Psoas muscle (tissue), 8 donors: ENCODE results near the gene LAIR2. TPM values are rescaled to one million over a fixed set of nuclear protein-coding genes. Genes with fewer than 3 reads are reported as not detected.

Experiments used
- ATAC-seq, 4 donors: fragments of 200-7000 bp; cut with Tn5 transposase; one replicate each; pipeline ENCODE4 v1.9.1; 2020; ENCODE audit warnings: moderate library complexity in 3 of 4, mild to moderate bottlenecking in 2 of 4
- DNase-seq, 2 donors: peaks; one replicate each; pipeline ENCODE4 v3.0.0-alpha.2; 2020
- H3K27ac ChIP-seq: fragments of 200-600 bp; one replicate; pipeline ENCODE4 v1.8.0; 2022
- H3K27me3 ChIP-seq, 3 donors: fragments of 200-600 bp in 1 of 3; one replicate each; pipeline versions ENCODE4 v1.6.1 to v1.8.0; 2013 to 2022; ENCODE audit warnings: low read length in 2 of 3, mild to moderate bottlenecking in 2 of 3, moderate library complexity in 1 of 3; ENCODE audit not compliant: insufficient read depth in 3 of 3
- H3K36me3 ChIP-seq, 2 donors: fragments of 200-600 bp in 1 of 2; one replicate each; pipeline versions ENCODE4 v1.6.1 to v1.8.0; 2013 to 2022; ENCODE audit warnings: low read depth in 1 of 2, mild to moderate bottlenecking in 1 of 2, moderate library complexity in 1 of 2; ENCODE audit not compliant: insufficient read depth in 1 of 2
- H3K4me1 ChIP-seq: fragments of 200-600 bp; one replicate; pipeline ENCODE4 v1.8.0; 2022
- H3K4me3 ChIP-seq: fragments of 200-600 bp; one replicate; pipeline ENCODE4 v1.8.0; 2022; ENCODE audit warnings: mild to moderate bottlenecking
- H3K9me3 ChIP-seq: fragments of 200-600 bp; one replicate; pipeline ENCODE4 v1.8.0; 2022
- WGBS, 3 donors: extraction: QIAGEN DNeasy Blood & Tissue Kit; methylation state at CpG; one replicate each; pipeline versions ENCODE4 v1.1.6 to v1.1.7; 2013; 5-methylcytosine and 5-hydroxymethylcytosine counted together
- intact Hi-C, 2 donors: fragments of 100-400 bp; cut with DNase I; formaldehyde crosslinking; loops; one replicate each; pipeline versions ENCODE4 v1.11.0 to v1.14.2; 2022
- polyA plus RNA-seq, 3 donors: library from polyadenylated mRNA; stranded (reverse); fragments of 200-250 nt; gene quantifications; one replicate each; pipeline ENCODE4 v1.2.3, GENCODE V29; 2013
- total RNA-seq, 4 donors: library from RNA; stranded (reverse); fragmentation: NEBNext Ultra II Directional in 2 of 4; extraction: Animal tissue kit (Norgen Biotek cat#: 25700) in 2 of 4; gene quantifications; one replicate each; pipeline versions ENCODE4 v1.2.1 to v1.2.4, GENCODE V29; 2021 to 2023
- TF ChIP-seq, protein P1 (sequence below): fragments of 200-600 bp; IDR thresholded peaks from one replicate; pipeline ENCODE4 v1.8.0; 2022; ENCODE audit warnings: antibody characterized with exemption
- donor health status: healthy with polysubstance abuse.
- donor health status: DM: no; HTN: no; CAD: no; lungs with moderate emphysema.
- donor health status: Bipolar disorder and iron deficiency.
- donor health status: healthy.
- donor health status: DM: yes; HTN: yes; CAD: no.
- donor health status: DM: no; HTN: no; CAD: no.
- donor health status: DM: no; HTN: no; CAD: no.
- donor health status: DM: yes; HTN: yes; CAD: no.

The LAIR2 gene
- total and polyA plus RNA-seq, 7 donors, result not detected

DNA sequence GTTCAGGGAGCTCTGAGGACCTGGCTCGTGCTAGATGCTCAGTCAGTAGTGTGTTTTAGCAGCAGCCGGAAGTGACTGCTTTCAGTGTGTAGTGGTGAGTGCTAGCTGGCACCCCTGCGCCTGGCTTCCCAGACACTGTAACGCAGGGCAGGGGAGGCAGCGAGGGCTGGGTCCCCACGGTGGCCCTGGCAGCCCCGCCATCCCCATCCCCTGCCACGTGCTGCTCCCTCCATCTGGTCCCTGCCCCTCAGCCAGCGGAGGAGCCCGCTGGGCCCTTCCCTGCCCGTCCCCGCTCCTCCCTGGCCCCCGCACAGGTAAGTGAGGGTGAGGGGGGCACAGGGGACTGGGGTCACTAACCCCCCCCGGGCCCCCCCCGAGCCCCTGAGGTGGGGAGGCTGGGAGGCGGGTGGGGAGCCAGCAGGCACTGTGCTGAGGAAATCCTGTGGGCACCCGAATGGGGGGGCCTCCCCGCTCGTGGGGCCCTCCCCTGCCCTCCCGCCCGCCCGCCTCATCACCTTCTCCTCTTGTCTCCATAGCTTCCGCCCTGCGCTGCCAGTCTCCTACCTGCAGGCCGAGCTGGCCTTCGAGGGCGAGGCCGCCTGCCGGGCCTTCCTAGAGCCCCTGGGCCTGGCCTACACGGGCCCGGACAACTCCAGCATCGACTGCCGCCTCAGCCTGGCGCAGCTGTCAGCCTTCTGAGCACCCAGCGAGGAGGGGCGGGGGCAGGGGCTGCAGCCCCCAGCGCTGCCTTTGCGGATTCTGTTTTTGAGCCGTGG lies 42.2 kb upstream of the LAIR2 start:
- no peak for ATAC-seq
- Histone ChIP-seq H3K27ac (no peak overlapping the region), H3K36me3 (peaks cover 7 to 69% of the 10 kb centered on the region in 2 donors), H3K9me3 (no peaks in the 10 kb centered on the region), H3K27me3 (peaks cover 0 to 2% (median 0%) of the 10 kb centered on the region in 3 donors), H3K4me3 (no peak overlapping the region), H3K4me1 (peaks cover 9% of the 10 kb centered on the region)
- intact Hi-C loops, result loop anchor here in 1 of 2 donors (10.0 kb wide), 1 partner anchor 476 kb away; no protein-coding TSS in a partner anchor
- TF ChIP-seq, protein P1, sequence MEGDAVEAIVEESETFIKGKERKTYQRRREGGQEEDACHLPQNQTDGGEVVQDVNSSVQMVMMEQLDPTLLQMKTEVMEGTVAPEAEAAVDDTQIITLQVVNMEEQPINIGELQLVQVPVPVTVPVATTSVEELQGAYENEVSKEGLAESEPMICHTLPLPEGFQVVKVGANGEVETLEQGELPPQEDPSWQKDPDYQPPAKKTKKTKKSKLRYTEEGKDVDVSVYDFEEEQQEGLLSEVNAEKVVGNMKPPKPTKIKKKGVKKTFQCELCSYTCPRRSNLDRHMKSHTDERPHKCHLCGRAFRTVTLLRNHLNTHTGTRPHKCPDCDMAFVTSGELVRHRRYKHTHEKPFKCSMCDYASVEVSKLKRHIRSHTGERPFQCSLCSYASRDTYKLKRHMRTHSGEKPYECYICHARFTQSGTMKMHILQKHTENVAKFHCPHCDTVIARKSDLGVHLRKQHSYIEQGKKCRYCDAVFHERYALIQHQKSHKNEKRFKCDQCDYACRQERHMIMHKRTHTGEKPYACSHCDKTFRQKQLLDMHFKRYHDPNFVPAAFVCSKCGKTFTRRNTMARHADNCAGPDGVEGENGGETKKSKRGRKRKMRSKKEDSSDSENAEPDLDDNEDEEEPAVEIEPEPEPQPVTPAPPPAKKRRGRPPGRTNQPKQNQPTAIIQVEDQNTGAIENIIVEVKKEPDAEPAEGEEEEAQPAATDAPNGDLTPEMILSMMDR, result no peak
- DNase-seq, result peak; percentile 14 to 51
- whole genome bisulfite sequencing, 3 donors, result 80 to 87% (median 82%) methylated on average over 26 to 39 of the region's 39 CpGs

DNA sequence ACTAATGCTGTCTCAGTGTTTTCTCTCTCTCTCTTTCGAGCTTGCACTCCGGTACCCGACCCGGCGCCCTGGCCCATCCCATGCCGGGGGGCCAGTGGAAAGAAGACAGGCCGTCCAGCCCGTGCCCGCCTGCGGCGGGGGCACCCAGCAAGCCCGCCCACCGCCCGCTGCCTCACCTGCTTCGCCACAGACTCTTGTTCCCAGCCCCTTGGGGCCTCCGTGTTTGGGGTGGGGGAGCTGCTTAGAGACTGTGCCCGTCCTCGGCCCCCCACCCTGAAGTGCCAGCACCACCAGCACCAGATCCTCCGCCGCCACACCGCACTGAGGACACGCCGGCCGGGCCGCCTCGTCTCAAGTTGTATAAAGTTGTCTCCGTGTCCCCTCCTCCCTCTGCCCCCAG lies 41.4 kb upstream of the LAIR2 start:
- ATAC-seq (no peak), DNase-seq (peak; percentile 21 to 57)
- intact Hi-C loops, result loop anchor here in 1 of 2 donors (10.0 kb wide), 1 partner anchor 476 kb away; no protein-coding TSS in a partner anchor
- Histone ChIP-seq H3K27ac (no peak overlapping the region), H3K36me3 (peaks cover 7 to 61% of the 10 kb centered on the region in 2 donors), H3K4me3 (no peak overlapping the region), H3K27me3 (peaks cover 0 to 2% (median 0%) of the 10 kb centered on the region in 3 donors), H3K9me3 (no peaks in the 10 kb centered on the region), H3K4me1 (peaks cover 9% of the 10 kb centered on the region)
- TF ChIP-seq, protein P1, result no peak
- 70 to 76% (median 76%) methylated on average over 24 to 27 of the region's 27 CpGs for WGBS, 3 donors

GRCh38 chr19:54461613-54462012 lies 41.0 kb upstream of the LAIR2 start:
- Histone ChIP-seq H3K27me3 (peaks cover 0 to 2% (median 0%) of the 10 kb centered on the region in 3 donors), H3K4me1 (peaks cover 9% of the 10 kb centered on the region), H3K9me3 (no peaks in the 10 kb centered on the region), H3K36me3 (peaks cover 7 to 57% of the 10 kb centered on the region in 2 donors), H3K4me3 (no peak overlapping the region), H3K27ac (no peak overlapping the region)
- WGBS, 3 donors, result 49 to 76% (median 61%) methylated on average over 3 of the region's 3 CpGs
- TF ChIP-seq, protein P1, result no peak
- intact Hi-C loops, result loop anchor here in 1 of 2 donors (10.0 kb wide), 1 partner anchor 477 kb away; no protein-coding TSS in a partner anchor
- DNase-seq (no peak), ATAC-seq (no peak)

DNA sequence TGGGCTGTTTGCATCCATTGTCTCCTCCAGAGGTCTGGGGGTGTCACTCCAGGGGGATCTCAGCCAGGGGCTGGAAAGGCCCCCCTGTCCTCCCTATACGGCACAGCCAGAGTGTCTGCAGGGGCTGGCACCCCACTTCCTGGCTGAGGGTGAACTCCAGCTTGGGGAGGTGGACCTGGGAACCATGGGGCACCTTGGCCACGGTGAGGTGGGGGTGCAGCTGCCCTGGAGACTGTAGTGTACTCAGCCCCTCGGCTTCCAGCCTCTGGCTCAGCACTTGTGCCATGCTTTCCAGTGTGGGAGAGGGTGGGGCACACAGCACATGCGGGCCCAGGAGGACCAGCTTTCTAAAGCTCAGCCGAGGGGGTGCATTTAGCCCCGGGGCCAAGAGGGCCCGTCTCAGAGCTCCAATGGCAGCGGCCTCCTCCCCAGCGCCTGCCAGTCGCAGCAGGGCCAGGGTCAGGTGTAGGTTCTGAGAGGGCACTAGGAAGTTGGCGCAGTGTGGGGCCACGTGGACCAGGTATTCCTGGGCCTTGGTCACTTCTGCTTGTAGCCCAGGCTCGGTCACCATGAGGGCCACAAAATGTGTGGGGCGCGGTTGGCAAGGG lies 40.5 kb upstream of the LAIR2 start:
- H3K4me3 ChIP-seq, result peak overlapping the region; percentile 78
- ATAC-seq, result no peak
- TF ChIP-seq, protein P1, result no peak
- peaks cover 0 to 2% (median 0%) of the 10 kb centered on the region in 3 donors for H3K27me3 ChIP-seq
- intact Hi-C loops, result loop anchor here in 1 of 2 donors (10.0 kb wide), 1 partner anchor 477 kb away; no protein-coding TSS in a partner anchor
- peaks cover 4 to 52% of the 10 kb centered on the region in 2 donors for H3K36me3 ChIP-seq
- peaks cover 9% of the 10 kb centered on the region for H3K4me1 ChIP-seq
- 55 to 68% (median 61%) methylated on average over 15 of the region's 15 CpGs for WGBS, 3 donors
- H3K27ac ChIP-seq, result peak overlapping the region; percentile 91
- DNase-seq, result peak; percentile 14 to 59
- no peaks in the 10 kb centered on the region for H3K9me3 ChIP-seq
